HS-5 (cell line): Measurements from ENCODE around the gene HUS1B.
"Not testable (repeated sequence)": the region's sequence is repeated elsewhere in the genome, so short reads cannot be mapped to it uniquely, and the experiment has no call there.

Experiments
- DNase-seq: peaks from one replicate; pipeline ENCODE4 v3.0.0-alpha.2; 2012; ENCODE audit warnings: low read depth

HUS1B gene

DNA sequence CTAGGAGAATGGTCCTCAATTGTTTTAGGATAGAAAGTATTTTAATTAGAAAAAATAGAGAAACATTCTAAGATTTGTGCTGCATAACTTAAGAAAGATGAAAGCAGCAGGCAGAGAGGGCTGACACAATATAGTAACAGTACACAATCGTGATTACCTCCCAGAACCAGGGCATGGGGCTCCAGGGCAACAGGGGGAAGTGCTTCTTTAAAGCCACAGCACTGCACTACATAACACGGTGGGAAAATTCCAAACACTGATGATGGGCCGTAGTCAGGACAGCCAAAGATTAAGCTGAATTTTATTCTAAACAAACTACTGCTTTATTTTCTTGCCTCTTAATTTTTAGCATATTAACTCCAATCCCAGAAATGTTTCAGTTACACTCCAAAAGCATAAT, 21.6 kb upstream of the HUS1B start:
- DNase-seq: no peak

DNA sequence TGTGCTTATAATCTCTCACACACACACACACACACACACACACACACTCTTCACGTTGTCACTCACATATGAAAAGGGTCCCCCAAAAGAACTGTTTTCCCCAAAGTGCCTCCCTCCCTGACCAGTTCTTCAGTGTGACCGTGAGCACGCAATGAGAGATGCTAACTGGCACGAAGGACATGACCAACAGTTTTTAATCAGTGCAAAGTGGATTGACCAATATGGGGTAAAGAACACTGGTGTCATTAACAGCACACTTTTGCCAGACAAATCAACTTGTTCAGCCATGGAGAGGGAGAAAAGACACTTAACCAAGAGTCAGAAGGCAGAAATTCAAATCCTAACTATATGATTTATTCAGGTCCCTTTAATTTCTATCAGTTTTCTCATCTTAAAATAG, 21.0 kb upstream of the HUS1B start:
- DNase-seq: no peak

DNA sequence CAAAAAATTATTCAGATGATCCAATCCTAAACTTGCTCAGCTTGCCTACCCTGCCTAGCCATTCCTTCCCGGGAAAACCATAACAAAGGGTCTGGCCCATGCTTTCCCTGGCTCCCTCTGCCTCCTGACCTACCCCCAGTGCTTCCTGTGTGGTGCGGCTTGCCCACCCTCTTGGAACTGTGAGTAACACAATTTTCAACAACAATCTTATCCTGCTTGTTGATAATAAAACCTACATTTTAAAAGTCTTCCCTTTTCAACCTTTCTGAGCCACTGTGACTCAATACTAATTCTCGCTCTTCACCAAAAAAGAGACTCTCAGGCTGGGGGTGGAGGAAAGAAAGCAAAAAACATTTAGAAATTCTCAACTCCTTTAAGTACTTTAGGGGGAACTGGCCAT, 18.1 kb upstream of the HUS1B start:
- no peak for DNase-seq

DNA sequence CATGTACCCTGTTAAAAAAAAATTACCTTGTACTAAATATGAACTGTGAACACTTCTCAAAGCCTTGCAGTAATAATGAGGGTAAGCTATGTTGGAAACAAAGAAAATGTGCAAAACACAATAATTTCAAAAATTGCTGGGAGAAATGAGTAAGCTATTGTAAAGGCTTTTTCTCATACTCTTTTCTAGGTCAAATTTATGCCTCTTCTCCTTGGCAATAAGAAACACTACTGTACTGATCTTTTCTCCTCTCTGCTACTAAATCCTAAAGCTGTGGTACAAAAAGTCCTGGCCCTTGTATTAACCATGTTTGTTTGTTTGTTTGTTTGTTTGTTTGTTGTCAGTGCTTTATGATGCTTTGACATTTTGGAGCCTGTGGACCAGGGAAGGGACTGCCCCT, 17.5 kb upstream of the HUS1B start:
- DNase-seq: no peak

DNA sequence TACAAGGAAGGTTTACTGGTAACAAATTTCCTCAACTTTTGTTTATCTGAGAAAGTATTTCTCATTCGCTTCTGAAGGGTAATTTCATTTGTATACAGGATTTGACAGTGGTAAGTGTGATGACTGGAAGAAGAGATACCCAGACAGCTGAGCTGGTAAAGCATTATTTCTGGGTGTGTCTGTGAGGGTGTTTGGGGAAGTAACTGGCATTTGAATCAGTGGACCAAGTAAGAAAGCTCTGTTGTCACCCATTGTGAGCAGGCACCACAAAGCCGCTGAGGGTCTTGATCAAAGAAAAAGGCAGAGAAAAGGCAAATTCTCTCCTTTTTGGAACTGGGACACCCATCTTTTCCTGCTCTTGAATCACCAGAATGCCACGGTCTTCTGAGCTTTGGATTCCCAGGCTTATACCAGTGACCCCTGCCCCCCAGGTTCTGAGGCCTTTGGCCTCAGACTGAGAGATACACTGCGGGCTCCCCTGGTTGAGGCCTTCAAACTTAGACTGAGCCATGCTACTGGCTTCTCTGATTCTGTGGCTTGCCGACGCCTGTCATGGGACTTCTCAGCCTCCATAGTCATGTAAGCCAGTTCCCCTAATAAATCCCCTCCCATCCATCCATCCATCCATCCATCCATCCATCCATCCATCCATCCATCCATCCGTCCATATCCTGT, 10.5 kb upstream of the HUS1B start:
- DNase-seq: no peak

DNA sequence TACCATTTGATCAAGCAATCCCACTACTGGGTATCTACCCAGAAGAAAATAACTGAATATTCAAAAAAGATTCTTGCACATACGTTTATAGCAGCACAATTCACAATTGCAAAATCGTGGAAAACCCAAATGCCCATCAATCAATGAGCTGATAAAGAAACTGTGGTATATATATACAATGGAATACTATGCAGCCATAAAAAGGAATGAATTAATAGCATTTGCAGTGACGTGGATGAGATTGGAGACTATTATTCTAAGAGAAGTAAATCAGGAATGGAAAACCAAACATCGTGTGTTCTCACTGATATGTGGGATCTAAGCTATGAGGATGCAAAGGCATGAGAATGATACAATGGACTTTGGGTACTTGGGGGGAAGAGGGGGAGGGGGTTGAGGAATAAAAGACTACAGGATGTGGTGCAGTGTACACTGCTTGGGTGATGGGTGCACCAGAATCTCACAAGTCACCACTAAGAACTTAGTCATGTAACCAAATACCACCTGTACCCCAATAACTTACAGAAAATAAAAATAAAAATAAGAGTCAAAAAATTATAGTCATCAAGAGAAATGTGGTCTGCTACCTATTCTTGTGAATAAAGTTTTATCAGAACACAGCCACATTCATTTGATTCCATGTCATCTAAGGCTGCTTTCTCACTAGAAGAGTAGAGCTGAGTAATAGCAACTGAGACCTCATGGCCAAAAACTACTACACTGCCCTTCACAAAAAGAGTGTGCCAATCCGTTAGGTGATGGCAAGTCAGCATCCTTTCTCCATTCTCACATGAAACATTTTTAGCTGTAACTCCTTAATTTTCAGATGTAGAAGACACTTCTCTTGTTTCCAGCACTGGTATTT, 8.7 kb upstream of the HUS1B start:
- no peak for DNase-seq

DNA sequence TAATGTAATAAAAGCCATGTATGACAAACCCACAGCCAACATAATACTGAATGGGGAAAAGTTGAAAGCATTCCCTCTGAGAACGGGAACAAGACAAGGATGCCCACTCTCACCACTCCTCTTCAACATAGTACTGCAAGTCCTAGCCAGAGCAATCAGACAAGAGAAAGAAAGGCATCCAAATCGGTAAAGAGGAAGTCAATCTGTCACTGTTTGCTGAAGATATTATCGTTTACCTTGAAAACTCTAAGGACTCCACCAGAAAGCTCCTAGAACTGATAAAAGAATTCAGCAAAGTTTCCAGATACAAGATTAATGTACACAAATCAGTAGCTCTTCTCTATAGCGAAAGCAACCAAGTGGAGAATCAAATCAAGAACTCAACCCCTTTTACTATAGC, 6.9 kb upstream of the HUS1B start:
- not testable (repeated sequence) for DNase-seq

DNA sequence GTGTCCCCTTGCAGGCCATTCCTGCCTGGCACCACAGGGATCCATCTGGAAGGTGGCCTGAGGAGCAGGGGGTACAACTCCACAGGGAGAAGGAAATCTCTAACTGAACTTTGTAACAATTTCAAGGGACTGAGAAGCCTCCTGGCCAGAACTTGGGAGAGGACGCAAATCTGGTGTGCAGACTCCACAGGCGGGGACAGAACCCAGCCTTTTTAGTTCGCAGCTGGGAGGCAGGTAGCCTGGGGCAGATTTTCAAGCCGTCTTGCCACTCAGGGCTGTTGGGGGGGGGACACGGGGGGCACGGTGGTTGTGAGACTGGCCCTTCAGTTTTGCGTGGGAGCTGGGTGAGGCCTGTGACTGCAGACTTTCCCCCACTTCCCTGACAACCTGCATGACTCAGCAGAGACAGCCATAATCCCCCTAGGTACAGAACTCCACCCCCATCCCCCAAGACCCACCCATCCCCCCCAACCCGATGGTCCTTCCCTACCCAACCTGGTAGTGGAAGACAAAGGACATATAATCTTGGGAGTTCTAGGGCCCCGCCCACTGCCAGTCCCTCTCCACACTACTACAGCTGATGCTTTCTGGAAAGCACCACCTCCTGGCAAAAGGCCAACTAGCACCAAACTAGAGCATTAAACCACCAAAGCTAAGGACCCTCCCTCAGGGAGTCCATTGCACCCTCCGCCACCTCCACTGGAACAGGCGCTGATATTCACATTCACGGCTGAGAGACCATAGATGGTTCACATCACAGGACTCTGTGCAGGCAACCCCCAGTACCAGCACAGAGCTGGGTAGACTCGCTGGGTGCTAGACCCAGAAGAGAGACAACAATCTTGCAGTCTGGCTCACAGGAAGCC, 3.0 kb upstream of the HUS1B start:
- no peak for DNase-seq

DNA sequence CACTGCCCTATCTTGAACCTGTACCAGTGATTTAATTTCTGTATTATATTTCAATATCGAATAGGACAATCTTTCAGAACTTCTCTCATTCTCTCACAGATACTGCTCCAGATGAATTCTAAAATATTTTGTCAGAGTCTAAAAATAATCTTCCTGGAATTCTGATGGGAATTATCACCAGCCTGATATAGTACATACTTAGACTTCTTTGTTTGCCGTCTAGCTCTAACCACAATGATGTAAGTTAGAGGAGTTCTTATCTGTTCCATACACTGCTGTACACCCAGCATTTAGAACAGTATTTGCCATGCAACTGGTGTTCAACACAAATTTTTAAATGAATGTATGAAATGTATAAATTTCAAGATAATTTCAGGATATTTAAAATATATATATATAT, 1.3 kb upstream of the HUS1B start:
- no peak for DNase-seq

DNA sequence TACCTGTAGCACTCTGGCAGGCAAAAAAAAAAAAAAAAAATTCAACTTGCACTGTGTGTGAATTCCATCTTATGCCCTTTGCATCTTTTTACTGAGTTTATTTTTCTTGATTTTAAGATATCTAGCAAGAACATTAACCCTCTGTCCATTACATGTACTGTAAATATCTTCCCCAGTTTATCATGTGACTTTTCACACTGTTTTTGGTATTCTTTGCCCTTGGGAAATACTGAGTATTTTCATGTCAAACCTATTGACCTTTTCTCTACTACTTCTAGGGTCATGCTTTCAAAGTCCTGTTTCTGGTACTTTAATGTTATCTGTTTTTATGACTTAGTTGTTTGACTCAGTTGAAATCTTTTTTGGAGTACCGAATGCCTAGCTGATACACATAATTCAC, 843 bp upstream of the HUS1B start:
- DNase-seq: no peak

DNA sequence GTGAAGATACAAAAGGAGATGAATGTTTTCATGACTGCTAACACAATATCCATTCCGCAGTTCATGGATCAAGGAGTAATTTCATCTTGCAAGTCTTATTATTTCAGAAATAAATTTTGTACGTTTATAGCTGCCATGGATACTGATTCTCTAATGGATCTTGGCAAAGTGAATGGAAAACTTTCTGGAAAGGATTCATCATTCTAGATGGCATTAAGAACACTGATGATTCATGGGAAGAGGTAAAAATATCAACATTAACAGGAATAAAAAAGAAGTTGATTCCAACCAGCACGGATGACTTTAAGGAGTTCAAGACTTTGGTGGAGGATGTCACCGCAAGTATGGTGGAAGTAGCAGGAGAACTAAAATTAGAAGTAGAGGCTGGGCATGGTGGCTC, 2.8 kb downstream of the HUS1B start:
- DNase-seq: no peak

DNA sequence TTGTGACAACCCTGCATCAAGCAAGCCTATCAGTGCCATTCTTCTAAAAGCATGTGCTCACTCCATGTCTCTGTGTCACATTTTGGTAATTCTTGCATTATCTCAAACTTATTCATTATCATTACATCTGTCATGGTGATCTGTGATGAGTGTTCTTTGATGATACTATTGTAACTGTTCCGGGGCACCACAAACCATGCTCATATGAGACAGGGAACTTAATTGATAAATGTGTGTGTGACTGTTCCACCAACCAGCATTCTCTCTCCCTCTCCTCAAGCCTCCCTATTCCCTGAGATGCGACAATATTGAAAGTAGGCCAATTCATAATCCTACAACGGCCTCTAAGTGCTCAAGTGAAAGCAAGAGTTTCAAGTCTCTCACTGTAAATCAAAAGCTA, 4.0 kb downstream of the HUS1B start:
- no peak for DNase-seq

DNA sequence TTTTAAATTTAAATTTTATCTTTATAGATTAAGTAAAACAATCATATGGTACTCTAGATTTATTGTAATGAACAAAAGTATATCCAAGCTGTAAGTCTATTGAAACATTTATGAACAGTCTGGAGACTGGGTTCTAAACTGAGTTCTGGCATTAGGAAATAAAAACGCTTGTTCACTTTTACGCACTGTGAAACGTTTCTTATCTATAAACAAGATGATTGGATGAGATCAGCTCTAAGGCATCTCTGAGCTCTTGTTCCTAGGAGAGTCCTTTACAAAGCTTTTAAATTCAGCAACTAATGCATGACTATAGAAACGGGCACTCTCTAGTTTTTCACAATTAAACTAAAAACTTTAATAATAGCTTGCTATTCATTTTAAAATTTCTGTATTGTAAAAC, 6.8 kb downstream of the HUS1B start:
- no peak for DNase-seq

DNA sequence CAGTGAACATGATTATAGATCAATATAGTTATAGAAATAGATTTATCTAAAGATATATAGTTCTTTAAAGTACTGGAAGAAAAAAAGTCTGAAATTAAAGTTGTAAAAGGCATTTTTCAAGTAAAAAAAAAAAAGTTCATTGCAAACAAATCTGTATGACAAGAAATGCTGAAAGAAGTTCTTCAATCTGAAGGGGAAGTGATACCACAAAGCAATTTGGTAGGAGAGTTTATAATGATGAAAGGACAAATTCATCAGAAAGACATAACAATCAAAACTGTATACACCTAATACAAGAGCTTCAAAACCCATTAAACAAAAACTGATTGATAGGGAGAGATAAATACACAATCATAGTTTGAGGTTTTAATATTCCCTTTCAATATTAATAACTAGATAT, 14.1 kb downstream of the HUS1B start:
- no peak for DNase-seq

DNA sequence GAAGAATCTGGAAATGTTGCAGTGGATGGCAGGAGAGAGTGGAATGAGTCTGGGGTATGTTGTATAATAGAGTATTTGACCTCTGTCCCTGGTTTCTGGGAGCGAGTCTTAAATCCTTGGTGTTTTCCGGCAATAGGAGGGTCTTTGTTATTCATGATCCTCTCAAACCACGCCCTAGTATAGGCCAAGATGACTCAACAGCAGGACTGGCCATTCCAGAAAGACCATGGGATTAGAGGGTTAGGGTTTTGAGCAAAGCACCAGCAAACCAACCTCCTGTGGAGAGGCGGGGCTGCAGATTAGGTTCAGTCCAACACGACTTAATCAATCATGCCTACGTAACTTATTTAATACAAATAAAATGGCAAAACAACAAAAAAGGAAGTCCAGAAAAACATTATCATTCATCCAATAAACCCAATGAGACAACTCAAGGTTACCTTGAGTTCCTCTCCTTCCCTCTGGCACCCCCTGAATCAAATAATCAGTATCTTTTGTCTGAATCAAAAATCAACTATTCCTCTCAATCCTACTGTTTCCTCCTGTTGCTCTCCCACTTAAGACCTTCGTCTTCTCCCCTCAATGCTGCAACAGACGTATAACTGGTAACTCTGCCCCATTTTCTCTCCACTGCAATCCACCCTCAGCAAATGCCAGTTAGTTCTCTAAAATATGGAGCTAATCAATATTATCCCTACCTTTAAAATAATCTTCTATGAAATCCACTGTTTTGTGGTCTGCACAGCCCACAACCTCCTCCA, 15.5 kb downstream of the HUS1B start:
- DNase-seq: no peak

DNA sequence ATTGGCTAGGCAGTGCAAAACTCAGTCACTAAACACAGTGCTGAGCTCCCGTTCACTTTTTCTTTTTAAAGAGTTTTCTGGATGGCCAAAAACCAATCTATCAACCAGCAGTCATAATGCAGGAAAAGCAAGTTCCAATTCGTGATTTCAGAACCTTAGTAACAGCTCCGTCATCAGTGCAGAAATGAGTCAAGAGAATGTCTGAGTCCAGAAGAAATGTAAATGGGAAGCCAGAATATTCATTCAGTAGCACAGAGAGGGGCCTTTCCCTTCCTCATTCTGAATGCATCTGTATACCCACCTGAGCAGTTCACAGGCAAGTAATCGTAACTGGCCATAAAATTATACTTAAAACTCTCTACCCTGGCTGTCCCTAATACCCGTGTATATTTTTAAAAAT, 20.4 kb downstream of the HUS1B start:
- DNase-seq: no peak

DNA sequence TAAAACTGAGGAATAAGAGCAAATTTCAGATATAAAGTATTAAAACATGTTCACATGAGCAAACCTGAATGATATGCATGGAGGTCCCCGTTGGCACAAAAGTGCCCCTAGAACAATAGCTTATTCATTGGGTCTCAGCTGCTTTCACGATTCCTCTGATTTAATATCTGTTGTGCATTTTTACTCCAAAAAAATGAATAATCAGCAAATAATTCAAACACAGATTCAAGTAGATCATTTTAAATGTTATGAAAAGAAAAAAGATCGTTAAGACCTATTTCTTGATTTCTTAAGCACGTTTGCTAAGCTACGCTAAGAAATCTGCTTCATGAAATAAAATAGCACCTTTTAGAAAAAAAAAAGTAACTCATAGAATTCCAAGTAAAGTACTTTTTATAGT, 21.7 kb downstream of the HUS1B start:
- no peak for DNase-seq

DNA sequence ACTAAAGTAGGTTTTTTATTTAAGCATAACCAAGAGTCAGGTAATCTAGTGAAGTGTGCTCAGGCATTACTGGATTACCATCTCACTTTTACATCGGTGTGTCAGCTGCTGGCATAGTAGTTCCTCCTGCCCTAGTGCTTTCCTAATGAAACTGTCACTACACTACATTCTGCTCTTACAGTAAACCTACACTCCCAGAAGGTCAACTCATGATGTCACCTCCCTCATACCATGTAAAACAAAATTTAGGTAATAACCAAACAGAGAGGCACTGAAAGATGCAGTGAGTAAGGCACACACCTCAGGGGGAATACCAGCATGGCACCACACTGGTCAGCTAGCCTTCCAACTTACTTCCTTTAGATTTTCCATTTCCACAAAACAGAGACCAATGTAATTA, 23.3 kb downstream of the HUS1B start:
- DNase-seq: no peak

DNA sequence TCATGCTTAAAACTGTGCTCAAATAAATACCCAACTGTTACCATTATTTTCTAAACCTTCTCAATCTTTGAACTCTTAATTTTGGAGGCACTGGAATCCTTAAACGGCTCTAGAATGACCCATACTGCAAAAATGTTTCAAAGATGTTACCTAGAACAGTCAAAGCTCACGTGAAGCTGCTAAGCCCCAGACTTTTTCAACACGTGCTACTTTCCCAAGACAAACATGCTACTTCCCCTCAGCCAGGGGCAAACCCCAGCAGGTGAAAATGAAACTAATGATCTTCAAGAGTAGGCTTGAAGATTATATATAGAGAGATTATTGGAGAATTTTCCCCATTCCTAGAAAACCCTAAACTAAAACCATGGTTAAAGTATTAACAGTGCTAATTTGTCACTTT, 28.1 kb downstream of the HUS1B start:
- no peak for DNase-seq

DNA sequence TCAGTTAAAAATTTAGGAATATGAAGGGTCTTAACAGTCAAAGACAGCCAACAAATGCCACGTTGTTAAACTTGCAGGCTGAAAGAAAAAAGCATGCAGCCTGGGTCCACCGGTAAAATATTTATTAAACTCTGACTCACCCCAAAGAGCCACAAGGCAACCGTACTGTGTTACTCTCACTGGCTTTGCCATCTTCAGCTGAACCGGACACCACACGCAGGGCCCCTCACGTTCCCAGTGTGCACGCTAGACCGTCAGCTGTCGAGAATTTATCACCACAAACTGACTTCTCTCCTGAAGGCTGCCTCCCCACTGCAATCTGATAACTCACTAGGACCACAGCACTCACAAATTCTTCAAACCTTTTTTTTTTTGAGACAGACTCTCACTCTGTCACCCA, 30.7 kb downstream of the HUS1B start:
- DNase-seq: no peak

DNA sequence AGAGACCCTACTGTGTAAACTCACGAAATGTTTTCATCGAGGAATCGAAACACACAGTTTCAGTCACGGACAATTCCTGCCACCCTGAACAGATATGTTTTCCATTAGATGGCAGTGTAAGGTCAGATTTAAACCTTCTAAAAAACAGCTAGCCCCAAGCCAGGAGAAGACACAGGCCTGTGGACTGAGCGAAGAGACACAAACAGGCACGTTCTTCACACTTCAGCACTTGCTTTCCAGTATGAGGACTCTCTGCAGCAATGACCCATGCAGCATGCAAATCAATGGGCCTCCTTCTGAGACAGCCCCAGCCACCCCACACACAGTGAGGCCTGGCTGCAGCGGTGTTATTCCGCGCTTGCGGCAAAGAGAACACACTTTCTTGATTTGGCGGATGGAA, 31.9 kb downstream of the HUS1B start:
- DNase-seq: no peak

DNA sequence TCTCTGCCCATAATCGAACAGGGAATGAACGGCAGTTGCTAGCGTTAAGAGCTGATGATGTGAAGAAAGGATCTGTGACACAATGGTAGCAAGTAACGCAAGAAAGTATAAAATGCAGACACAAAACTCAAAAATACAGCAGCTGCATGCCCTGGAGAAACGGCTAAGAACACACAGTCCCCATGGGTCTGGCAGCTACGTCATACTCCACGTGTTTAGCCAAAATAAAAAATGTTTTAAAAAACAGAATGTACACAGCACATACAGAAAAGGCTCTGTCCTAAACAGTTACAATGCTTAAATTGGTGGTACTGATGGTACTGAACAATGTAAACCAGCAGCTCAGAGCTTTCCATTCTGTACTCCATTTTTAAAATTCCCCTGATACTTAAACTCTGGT, 34.4 kb downstream of the HUS1B start:
- no peak for DNase-seq
